ENCODE measurements around the gene HTATIP2.
"Not testable (repeated sequence)": the region's sequence is repeated elsewhere in the genome, so short reads cannot be mapped to it uniquely, and the experiment has no call there.

The HTATIP2 gene

DNA sequence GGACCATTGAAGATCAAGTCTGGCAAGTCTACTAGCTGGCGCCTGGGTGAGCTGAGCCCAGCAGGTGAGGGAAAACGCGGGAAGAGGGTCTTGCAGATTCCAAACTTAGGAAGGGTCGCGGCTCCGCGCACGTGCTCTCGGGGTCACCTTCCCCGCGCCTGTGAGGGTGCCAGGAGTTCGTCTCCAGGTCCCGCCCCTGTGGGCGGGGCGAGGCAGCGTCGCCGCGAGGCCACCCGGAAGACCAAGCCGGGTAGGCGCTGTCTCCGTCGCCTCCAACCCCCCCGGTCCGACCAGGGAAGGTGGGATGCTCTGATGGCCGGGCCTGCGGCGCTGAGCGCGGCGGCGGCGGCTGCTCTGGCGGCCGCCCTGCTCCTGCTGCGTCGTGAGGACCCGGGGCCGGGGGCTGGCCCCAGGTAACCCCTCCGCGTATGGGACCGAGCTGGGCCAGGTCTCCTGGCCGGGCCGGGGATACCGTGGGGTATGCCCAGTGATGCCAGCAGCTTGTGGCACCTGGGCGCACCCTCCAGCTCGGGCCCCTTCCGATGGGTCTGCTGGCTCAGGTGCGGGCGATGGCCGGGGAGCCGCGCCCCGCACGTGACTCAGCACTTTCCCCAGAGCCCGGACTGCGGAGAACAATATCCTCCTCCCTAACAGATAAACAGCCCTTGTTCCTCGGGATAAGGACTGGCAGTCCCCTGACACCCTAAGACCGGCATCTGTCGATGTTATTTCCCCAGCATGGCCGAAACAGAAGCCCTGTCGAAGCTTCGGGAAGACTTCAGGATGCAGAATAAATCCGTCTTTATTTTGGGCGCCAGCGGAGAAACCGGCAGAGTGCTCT lies at the start of gene HTATIP2:
HTATIP2 (plus strand) TSS at position 215 of the 841 bp plus-strand sequence; CDS start at position 739, 524 bp downstream.
- no peak for DNase-seq

- no peak for DNase-seq
Measured at GRCh38 chr11:20315800-20316199, 47.7 kb upstream of the HTATIP2 start.

GRCh38 chr11:20321177-20321576 lies 42.3 kb upstream of the HTATIP2 start:
- DNase-seq: no peak

DNA sequence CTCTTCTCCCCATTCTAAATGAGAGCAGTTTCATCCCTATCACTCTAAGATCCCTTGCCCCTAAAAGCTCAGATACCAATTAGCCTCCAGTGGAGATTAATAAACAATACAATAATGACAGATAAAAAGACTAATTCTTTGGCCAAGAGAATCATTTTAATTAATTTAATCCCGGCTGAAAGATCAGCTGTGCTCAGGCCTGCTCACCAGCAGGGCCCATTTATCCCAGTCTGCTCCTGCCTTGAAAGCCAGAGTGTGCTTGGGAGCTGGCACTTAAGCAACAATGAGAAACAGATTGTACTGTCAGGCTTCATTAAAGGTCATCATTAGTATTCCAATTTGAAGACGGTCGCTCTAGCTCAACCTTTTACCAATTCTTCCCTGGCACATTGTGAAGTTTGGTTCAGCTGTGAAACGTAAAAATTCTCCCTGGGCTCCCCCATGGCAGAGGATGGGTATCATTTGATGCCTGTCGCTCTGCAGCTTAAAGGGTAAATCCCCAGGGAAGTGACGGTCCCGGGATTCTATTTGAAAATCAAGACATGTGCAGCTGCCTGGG lies 36.1 kb upstream of the HTATIP2 start:
- no peak for DNase-seq

DNA sequence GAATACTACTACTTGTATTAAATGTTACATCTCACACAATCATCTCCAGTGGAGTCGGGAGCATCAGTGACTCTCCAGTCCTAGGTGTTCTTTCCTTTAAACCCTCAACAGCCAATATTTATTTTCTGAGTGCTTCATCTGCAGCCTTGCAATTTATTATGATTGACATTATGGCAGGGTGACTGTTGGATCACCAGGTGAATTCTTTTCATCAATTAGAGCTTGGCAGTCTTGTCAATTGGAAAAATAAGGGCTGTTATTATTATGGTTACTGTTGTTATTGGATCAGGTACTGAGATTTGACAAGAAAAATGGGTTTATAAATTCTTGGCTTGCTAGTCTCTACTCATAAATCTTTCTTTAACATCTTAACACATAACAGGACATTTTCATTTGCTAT lies 27.5 kb upstream of the HTATIP2 start:
- DNase-seq: no peak

- no peak for DNase-seq
Measured at GRCh38 chr11:20337526-20338154, 25.9 kb upstream of the HTATIP2 start.

- DNase-seq: no peak
Measured at GRCh38 chr11:20342347-20343141, 21.0 kb upstream of the HTATIP2 start.

DNA sequence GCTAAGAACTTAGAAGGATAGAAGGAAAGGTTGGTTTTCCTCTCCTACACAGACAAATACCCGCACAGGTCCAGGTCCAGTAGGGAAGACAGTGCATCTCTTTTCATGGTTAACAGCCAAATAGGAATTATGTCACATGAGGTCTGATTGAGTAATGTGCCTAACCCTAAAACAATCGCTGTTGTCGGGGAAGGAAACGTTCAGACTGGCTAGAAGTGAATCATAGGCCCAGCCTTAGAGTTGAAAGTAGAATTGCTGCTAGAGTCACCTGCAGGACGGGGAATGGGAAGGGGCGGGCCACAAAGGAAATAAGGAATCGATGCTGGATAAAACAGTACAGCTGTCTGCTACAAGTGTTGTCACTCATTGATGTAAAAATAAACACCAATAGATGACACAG lies 12.4 kb upstream of the HTATIP2 start:
- DNase-seq: no peak

- no peak for DNase-seq
Measured at GRCh38 chr11:20351751-20352262, 11.7 kb upstream of the HTATIP2 start.

GRCh38 chr11:20353829-20354434 lies 9.6 kb upstream of the HTATIP2 start:
- DNase-seq: no peak

- DNase-seq: no peak
Measured at GRCh38 chr11:20355221-20356219, 8.0 kb upstream of the HTATIP2 start.

DNA sequence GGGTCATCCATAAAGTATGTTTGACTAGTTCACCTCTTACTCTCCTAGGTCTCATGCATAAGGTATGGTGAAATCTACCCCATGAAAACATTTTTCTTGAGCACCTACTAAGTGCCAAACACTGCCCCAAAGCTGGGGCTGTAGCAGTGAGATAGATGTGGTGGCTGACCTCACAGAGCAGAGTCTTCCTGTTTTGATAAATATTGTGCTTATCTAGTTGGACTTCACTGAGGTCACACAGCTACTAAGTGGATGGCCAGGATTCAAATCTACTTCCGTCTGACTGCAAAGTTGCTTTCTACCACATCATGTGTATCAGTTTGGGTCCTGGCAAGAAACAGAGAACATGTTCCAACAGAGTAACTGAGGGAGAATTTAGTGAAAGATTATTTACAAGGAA lies 6.4 kb upstream of the HTATIP2 start:
- DNase-seq: no peak

DNA sequence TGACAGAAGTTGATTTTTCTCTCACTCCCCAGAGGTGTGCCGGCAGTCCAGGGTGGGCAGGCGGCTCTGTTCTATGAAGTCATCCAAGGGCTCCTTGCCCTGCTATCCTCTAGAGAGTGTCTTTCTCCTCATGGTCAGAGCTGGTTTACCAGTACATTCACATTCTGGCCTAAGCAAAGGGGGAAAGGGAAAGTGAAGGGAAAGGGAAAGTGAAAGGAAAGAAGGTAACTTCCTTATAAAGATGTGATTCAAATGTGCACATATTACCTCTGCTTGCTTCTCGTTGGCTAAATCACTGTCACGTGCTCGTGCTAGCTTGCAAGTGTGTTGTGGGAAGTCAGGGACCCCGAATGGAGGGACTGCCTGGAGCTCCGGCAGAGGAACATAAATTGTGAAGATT lies 2.9 kb upstream of the HTATIP2 start:
- no peak for DNase-seq

GRCh38 chr11:20362481-20362880 lies 1.0 kb upstream of the HTATIP2 start:
- no peak for DNase-seq

DNA sequence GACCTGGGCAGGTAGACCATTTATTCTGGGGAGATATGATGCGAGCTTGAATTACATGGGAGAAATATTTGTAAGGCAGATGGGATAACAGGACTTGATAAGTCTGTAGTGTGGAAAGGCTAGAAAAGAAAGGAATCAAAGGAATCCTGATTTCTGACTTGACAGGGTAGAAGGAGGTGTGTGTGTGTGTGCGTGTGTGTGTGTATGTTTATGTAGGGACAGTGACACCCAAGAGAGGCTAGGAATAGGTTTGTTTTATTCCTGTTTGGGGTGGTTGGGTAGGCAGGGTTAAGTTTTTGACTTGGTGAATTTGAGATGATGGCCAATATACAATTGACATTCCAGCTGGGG lies 390 bp upstream of the HTATIP2 start:
- DNase-seq: no peak

GRCh38 chr11:20364341-20364792 lies 853 bp downstream of the HTATIP2 start:
- no peak for DNase-seq

DNA sequence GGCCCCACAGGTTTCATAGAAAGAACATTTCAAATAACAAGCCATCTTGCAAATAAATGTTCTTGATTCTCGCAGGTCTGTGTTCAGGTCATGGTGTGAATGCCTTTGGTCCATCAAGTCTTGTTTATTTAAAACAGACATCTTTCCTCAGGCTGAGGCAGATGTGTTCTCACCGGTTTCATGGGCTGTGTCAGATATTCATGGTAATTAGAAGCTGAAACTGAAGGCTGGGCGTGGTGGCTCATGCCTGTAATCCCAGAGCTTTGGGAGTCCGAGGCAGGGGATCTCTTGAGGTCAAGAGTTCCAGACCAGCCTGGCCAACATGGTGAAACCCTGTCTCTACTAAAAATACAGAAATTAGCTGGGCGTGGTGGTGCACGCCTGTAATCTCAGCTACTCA lies 2.0 kb downstream of the HTATIP2 start:
- DNase-seq: not testable (repeated sequence)

DNA sequence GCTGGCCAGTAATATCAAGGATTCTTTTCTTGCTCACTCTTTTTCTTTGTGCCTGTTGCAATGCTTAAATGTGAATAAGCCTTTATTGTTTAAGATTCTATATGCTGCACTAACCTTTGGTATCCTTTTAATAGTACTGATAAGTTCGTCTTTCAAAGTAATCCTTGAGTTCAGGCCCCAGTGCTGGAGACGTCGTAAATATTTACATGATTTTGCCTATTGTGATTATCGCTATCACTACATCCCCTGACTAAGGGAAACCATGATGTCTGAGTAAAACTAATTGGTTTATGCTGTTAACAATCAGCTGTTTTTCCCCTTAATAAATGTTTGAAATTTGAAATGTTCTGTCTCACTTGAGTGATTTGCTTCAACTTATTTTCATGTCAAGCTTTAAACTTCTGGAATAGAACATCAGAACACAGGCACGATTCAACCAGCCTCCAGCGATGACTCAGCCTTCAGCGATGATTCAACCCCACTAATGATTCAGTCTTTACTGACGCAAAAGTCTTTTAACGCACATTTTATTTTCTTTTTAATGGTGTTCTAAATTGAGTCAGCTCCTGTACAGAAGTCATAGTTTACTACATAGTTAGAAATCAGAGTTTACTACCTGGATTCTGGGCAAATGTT lies 3.9 kb downstream of the HTATIP2 start:
- DNase-seq: no peak

DNA sequence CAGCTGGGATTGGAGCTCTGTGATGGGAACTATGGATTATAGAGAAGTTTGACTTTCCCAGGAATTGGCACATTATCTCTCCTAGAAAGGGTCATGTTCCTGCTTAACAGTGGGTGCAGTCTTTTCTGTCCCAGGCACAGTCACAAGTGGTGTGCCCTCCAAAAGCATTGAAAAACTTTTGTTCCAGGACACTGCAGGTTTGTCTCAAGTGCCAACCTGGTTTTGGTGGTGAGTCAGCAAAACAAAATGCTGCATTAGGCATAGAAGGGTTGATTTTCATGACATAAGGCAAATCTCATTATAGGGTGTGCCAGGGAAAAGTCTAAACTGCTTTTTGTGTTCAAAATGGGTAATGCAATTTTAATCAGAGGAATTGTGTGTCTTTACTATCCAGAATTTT lies 4.9 kb downstream of the HTATIP2 start:
- no peak for DNase-seq

DNA sequence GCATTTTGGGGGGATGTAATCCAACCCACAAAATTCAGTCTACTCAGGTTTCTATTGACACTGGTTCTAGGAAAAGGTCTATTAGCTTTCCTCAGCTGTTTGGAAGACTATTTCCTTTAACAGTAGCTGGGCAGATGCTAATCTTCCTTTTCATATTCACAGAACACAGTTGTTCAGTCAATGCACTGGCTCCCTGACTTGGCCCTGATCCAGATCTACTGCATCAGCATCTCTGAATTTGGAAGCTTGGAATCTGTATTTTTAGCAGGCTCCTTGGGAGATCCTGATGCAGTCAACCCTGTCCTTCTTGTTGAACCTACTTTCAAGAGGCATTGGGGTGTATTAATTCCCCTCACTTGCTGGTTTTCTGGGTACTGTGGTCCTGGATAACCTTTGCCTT lies 6.3 kb downstream of the HTATIP2 start:
- no peak for DNase-seq

DNA sequence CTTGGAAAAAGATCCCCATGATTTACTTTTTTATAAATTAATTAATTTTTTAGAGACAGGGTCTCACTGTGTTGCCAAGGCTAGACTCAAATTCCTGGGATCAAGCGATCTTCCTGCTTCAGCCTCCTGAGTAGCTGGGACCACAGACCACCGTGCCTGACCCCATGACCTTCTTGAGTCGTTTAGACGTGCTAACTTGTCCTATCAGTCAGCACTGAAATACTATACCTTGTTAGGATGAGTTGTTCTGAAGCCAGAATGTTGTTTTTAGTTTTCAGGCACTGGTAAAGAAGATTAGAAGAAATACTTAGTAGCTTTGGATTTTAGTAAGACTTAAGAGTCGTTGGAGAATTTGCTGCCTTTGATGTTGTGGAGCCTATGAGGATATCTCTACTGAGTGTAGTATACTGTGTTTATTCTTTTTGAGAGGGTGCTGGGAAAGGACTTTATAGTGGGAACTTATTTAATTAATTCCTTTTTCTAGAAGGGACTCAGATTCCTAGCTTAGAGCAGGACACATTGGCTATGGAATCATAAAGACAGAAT lies 8.6 kb downstream of the HTATIP2 start:
- DNase-seq: no peak
